ENCODE results near the gene CCDC57.

The CCDC57 gene

DNA sequence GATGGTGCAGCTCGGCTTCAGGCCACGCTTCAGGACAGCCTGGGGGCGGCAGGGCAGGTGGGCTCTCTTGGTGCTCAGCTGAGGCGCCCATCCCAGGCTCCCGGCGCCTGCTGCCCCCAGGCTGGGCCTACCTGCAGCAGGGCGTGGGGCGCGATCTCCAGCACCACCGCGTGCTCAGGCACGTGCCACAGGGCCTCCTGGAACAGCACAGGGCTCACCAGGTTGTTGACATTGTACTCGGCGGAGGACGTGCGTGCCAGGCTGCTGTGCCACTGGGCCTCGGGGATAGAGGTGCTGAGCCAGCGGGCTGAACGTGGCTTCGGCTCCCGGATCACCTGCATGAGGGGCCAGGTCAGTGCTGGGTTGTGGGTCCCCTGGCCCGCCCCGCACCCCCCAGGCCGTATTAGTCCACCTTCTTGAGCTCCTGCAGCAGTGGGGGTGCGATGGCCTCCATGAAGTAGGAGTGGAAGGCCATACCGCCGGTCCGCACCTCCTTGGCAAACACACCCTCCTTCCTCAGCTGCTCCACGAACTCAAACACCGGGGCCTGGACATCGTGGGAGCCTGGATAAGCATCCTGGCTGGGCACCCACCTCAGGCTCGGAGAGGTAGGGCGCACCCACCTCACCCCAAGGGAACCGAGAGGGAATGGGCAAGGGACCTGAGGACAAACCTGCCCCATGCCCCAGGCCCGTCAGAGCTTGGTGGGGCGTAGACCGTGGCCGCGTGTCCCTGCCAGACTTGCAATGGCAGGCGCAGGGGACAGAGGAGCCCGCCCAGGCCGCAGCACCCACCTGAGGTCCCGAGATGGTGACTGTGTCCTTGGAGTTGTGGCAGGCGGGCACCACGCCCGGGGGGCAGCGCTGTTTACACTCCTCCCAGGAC lies 123.6 kb downstream of the CCDC57 start:
- DNase-seq: no peak

DNA sequence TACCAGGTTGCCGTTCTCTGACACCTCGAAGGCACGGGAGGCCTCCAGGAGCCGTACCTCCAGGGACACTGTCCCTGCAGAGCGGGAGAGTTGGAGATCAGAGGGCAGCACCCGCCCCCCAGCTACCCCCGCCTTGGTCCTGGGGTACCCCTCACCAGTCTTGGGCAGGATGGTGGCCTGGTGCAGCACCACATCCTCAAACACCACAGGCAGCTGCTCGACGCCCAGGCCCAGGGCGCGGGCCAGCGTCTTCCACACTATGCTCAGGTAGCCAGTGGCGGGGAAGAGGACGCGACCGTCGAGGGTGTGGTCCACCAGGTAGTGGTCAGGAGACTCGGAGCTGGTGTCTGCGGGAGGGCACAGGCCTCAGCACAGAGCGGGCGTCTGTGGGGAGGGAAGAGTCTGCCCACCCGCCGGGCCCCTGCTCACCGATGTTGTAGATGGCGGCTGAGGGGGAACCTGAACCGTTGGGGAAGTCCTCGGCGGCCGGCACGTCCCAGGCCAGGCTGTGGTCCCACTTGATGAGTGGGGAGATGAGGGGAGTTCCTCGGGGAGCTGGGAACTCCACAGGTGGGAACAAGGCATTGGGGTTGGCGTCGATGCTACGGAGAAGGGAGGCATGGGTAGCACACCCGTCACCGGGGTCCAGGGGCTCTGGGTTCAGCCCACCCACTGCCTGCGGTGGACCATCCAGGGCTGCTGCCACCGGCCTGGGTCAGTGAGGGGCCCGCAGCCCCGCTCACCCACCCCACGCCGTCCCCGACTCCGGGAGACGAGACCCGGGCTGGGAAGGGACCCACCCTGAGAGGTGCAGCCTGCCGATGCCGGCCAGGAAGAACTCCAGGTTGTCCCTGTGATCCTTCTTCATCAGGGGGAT lies 124.4 kb downstream of the CCDC57 start:
- no peak for DNase-seq

DNA sequence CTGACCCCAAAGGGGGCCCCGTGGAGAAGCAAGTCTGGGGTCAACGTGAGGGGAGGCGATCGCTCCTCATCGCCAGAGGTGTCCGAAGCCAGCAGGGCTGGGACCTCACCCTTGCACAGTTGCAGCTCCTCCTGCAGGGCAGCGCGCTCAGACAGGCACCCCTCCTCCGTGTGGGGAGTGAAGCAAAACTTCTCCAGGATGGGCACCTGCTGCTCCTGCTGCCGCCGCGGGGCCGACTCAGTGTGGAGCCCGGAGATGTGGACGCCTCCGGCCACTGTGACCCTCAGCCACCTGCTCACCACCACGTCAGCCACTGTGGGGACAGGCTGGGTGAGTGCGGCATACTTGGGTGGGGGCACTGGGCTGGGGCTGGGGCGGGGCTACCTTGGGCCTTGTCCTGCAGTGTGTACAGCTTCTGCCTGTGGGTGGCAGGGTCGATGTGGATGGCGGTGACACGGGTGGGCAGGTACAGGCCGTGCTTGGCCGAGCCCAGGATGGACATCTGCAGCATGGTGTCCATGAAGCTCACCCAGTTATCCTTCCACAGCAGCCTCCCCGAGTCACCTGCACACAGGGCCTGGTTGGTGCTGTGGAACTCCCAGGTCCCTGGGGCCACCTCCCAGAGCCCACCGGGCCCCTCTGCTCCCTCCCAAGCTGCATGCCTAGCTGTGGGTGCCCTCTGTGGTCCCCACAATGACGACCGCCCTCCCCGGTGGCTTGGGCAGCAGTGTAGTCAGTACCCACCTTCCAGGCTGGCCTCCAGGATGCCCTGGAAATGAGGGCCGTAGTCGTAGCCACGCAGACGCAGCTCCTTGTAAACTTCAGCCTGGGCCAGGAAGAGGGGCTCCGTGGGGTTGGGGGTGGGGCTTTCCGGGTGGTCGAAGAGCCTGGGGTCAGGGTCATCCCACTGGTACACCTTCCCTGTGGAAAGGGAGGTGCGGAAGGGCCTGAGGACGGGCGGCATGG lies 125.4 kb downstream of the CCDC57 start:
- no peak for DNase-seq

GRCh38 chr17:82085931-82086764 lies 126.5 kb downstream of the CCDC57 start:
- DNase-seq: no peak

DNA sequence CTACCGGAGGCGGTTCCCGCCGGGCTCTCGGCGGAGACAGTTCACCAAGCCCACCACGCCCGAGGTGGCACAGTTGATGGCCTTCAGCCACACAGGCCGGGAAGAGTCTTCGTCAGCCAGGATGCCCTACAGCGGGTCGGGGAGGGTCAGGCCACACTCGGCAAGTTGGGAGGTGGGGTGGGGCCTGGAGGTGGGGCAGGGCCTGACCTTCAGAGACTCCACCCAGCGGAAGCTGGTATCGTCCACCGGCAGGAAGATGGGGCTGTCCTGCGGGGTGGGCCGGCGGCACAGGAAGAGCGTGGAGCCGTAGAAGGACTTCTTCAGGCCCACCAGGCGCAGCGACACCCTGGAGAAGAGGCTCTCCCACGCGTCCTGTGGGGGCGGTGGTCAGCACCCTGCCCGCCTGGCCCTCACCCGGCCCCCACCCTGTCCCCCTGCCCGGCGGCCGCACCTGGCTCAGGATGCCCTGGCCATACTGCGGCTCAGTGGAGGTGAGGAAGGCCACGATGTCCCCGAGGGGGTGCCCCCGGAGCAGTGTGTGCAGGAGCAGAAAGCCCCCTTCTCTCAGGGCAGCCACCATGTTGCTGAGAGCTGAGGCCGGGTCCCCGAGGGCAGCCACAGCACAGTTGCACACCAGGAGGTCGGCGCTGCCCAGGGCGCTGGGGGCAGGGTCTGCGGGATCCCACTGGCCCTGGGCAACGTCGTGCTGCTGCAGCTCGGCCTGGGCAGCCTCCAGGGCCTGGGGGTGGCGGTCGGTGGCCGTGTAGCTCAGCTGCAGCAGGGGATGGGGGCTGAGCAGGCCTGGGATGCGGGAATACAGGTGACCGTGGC lies 127.4 kb downstream of the CCDC57 start:
- DNase-seq: no peak

DNA sequence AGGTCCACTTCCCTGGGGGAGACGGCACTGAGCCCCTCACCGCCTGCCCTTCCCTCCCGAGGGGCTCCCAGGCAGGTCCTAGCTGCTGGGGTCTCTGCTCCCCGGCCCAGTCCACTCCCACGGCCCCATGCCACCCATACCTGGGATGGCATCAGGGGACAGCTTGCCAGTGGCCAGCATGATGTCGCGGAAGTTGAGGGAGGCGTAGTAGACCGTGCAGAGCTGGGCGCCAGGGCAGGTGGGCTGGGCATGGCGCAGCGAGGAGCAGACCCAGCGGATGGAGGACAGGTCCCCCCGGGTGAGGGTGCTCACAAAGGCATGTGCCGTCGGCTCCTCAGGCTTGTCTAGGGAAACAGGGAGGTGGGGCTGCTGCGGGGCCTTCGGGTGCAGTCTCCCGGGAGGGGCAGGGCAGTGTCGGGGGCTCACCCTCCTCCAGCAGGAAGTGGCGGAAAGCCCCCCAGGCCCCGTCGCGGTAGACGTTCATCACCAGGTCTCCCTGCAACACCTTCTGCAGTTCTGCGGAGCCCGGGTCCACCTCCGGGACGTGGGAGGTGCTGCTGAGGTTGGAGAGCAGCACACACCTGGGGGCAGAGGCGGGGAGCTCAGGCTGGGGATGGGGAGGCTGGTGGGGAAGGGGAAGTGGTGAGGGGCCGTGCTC lies 128.1 kb downstream of the CCDC57 start:
- DNase-seq: no peak

DNA sequence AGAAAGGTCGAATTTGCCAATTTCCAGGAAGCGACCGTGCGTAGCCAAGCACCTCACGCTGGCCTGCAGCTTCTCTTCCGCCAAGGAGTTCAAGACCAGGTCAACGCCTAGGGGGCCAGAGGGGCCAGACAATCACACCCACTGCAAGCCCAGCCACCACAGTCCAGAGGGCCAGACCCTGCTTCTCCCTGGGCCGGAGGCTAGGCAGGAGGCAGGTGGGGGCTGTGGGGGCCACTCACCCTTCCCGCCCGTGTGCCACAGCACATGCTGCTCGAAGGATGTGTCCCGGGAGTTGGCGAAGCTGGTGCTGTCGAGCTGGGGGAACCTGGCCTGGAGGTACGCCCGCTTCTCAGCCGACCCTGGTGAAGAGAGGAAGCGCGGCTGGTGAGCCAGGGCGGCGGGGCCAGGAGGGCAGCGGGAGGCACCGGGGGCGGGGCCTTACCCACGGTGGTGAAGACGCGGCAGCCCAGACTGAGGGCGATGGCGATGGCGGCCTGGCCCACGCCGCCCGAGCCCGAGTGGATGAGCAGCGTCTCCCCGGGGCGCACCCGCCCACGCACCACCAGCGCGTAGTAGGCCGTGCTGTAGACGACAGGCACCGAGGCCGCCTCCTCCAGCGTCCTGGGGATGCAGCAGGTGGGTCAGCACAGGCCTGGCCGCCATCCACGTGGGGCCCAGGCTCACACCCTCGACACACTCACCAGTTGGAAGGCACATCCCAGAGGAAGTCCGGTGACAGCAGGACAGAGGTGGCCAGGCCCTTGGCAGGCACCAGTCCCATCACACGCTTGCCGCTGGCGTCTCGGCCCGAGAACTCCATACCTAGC lies 128.9 kb downstream of the CCDC57 start:
- no peak for DNase-seq

- DNase-seq: no peak
These were observed 129.6 kb downstream of the CCDC57 start for GRCh38 chr17:82083009-82083408.

DNA sequence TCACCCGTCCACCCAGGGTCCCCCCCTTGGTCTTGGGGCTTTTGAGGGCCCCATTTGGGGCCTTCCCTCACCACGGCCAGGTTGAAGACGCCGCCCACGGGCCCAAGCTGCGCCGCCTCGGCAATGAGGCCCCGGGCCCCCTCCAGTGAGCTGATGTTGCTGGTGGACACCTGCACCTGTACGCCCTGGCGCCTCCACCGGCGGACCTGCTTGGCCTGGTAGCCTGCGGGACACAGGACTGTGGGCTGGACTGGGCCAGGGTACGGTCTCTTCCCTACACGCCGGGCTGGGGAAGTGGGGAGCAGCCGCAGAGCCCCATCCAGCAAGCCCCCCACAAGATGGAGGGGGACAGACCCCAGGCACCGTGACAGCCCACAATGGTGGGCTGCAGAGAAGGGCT lies 130.2 kb downstream of the CCDC57 start:
- DNase-seq: no peak

GRCh38 chr17:82081966-82082365 lies 130.7 kb downstream of the CCDC57 start:
- no peak for DNase-seq

DNA sequence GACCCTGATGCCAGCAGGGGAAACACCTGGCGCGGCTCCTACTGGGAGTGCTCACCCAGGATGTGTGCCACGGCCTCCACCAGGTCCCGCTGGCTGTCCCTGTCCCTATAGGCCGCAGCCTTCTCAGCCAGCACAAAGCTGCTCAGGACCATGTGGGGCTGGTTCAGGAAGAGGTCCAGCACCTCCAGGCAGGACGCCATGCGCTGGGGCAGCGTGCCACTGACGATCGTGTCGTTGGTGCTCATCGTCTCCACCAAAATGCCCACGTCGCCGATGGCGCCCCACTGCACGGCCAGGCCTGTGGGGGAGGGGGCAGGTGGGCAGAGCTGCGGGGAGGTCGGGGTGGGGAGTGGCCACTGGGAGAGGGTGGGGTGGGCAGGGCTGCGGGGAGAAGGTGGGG lies 131.1 kb downstream of the CCDC57 start:
- DNase-seq: no peak

- no peak for DNase-seq
These were observed 131.7 kb downstream of the CCDC57 start for GRCh38 chr17:82080789-82081464.

DNA sequence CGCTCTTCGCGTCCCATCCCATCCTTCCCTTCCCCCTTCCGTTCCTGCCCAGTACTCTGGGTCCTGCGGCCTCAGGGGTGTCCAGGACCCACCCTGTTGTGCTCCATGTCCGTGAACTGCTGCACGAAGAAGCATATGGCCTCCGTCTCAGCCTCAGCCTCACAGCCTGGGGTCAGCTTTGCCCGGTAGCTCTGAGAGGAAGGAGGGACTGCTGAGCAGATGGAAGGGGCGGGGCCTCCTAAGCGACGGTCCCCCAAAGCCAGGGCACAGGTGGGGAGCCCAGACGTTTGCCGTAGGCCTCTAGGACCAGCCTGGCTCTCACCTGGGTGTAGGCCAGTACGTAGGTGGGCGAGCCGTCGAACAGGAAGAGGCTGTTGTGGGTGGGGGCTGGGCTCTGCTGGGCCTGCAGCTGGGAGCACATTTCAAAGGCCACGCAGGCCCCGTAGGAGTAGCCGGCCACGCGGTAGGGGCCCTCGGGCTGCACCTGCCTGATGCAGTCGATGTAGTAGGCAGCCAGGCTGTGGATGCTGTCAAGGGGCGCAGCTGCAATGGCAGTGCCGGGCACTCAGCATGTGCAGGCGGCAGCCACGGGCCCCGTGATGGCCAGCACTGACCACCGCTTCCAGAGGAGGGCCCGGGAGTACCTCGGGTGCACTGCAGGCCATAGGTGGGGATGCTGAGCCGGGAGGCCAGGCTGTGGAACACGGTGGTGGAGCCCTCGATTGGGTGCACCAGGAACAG lies 132.4 kb downstream of the CCDC57 start:
- no peak for DNase-seq

DNA sequence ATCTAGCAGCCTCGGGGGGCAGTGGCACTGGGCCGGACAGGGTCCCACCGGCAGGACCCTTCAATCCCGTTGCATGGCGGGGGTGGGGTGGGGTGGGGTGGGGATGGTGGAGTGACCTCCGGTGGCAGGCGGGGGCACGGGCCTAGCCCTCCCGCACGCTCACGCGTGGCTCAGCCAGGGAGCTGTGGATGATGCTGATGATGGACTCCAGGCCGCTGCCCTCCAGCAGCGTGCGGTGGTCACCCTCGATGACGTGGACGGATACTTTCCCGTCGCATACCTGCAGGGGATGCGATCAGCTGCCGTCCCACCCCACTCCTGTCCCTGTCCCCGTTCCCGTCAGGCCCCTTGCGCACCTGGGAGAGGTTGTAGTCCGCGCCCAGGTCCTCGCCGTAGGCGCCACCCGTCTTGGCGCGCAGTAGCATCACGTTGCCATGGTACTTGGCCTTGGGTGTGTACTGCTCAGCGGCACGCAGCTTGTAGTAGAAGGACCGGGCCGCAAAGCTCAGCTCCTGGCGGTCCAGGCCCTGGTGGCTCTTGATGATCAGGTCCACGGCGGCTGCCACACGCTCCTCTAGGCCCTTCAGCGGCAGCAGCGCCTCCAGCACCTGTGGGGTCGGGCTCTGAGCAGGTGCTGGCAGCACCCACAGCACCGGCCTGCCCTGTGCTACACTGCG lies 133.5 kb downstream of the CCDC57 start:
- DNase-seq: no peak

DNA sequence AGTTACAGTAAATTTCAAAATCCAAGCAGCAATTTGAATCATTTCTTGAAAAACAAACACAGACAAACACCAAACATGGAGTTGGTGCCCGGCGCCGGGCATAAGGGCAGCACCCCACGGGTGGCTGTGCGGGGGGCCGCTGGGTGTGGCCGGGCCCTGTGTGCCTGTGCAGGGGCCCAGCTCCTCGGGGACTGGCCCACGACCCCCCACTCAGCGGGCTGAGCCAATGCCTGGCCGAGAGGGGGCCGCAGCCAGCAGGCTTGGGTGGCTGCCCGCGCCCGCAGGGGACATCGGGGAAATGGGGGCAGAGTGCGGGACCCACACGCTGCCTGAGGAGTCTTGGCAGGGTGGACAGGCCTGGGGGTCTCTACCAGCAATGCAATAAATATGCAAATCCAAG lies 134.2 kb downstream of the CCDC57 start:
- no peak for DNase-seq

GRCh38 chr17:82077617-82078358 lies 134.9 kb downstream of the CCDC57 start:
- no peak for DNase-seq
